Measurements from ENCODE around the gene GPR84.

Gene GPR84

DNA sequence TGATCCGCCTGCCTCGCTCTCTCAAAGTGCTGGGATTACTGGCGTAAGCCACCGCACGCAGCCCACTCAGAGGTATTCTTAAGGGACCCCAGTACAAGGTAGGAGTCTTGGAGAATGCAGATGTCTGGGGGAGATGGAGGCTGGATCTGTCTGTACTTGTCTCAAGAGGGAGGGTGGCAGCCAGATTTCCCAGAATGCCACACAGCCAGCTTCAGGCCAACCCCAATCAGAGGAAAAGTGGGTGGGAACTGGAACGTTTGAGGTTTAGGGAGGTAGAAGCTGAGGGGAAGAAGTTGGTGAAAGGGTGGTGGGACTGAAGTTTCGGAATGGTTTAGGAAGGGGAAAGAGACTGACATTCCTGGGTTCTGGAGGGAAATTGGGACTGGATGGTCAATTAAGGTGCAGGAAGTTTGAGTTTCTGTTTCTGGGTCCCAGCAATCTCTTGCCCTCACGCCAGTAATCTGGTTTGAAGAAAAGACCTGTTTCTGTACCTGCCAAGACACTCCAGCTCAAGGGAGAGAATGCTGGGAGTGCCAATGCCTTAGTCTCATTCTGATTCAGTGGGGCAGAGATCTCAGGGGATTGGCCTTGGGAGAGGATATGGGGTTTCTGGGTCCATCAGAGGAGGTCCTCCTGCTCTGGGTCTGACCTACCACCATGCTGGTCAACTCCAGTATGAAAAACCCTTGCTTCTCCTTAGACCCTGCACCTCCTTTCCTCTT, 28.4 kb upstream of the GPR84 start:
- no peak for DNase-seq (ENCODE audit: low spot score)

DNA sequence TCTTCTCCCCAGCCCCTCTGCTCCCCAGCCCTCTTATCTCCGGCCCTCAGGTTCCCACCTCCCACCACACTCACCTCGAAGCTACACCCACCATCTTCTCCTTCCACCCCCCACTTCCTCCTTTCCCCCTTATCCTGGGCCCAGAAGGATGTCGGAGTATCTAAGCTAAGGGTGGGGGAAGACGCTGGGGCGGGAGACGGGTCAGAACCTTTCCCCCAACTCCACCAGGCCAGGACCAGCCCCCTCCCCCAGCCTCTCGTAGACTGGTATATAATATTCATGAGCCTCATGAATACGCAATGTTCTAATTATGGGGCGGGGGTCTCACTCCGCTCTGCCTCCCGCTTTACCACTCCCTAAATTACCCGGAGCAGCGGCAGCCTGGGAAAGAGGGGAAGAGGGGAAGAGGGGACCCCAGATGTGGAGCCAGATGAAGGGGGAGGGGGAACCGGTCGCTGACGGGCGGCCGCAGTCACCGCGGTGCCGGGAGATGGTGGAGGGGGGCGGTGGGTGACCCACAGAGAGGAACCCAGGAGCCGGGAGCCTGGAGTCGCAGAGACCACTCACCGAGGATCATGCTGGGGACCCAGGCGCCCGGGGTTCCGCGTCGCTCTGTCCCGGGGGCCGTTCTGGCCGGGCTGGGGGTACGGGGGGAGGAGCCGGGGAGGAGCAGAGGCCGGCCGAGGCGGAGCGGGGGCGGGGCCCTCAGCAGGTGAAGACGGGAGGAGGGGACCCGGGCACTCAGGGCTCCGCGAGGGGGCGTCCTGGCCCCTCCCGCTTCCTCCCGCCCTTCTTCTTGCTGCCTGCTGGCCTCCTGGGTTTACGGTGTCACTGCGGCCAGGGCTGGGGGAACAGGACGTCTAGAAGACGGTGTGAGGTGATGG, 26.6 kb upstream of the GPR84 start:
- DNase-seq (ENCODE audit: low spot score) = peak; percentile 76

DNA sequence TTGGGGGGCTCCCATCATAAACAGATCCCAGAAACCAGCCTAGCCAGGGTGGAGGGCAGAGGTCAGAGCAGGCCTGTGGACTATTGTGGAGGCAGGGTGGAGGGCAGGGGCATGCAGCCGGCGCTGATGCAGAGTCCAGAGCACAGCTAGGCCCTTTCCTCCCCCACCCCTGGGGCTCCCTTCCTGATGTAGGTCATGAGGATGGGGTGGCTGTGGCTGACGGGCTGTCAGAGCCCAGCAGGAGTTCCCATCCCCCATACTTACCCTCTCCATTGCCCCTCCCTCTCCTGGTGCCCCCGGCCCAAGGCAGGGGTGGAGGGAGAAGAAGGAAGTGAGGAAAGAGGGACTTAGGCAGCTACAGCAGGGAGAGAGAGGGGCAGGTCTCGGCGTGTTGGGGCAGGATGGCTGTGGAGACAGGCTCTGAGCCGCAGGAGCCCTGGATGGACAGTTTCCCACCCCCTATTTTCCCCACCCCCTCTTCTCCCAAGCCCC, 25.9 kb upstream of the GPR84 start:
- peak; percentile 43 for DNase-seq (ENCODE audit: low spot score)

DNA sequence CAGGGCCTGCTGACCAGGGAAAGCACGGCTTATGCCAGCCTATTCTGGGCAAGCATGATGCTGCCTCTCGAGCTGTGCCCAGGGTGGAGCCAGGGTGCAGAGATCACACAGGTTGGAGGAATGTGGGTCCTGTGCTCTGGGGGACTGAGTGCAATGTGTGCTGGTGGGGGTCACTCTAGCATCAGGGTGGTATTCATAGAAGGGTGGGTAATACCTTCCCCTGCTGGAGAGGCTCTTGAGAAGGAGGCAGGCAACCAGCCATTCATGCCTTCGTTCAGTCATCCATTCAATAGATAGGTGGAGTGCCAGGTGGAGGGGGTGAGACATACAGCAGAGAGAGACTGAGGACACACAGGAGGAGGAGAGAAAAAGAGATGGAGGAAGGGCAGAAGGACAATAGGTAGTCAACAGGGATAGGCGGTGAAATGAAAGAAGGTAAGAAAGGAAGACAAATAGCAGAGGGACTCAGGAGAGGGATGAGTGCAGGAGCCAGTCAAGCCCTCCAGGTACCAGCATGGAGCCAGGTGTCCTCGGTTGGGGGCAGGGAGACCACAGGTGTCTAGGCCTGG, 25.4 kb upstream of the GPR84 start:
- no peak for DNase-seq (ENCODE audit: low spot score)

DNA sequence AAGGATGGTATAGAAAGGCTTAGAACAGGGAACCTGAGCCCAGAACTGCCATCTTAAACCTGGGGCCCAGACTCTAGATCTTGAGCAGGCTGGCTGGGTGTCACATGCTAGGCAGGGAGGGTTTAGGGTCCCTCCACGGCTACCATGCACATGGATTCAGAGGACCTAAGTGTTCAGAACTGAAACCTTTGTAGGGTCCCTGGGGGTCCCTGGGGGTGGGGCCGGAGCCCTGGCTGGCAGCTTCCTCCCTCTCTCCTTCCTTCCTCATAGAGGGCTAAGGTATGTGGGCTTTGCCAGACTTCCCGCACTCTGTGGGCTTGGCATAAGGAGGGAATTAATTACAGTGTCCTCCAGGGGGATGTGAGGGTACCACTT, 24.8 kb upstream of the GPR84 start:
- DNase-seq (ENCODE audit: low spot score) = no peak

DNA sequence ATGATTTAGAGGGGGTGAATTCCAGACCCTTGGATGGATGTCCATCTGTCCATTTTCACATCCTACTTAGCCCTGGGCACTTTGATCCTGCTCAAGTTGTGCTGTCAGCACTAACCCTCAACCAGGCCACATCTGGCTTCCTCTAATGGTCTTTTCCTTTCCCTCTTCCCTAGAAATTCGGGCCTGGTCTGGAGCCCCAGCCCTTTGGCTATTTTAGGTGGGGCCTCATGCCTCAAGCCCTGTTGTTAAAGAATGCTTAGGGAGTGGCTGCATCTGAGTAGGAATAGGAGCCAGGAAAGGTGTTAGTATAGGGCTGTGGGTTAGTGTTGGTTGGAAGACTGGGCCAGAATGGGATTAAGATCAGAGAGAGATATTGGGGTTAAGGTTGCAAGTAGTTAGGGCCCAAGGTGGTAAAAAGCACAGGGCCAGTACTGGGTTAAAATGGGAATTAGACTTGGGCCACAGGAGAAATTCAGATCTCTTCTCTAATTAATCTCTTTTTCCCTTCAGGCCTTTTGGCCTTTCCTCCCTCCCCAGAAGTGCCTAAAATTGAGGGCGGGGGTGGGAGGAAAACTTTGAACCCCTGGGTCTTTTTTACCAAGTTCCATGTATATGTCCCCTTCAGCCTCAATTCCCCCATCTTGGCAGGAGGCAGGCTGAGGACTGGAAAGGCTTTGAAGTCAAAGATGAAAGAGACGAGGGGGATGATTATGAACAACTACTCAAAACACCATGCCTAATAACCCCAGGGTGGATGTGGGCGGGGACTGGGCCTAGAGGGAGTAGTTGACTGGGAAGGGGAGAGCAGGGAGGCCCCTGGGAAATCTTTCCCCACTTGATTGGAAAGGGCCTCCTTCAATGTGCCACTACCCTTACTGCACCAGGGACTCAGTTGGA, 24.2 kb upstream of the GPR84 start:
- no peak for DNase-seq (ENCODE audit: low spot score)

DNA sequence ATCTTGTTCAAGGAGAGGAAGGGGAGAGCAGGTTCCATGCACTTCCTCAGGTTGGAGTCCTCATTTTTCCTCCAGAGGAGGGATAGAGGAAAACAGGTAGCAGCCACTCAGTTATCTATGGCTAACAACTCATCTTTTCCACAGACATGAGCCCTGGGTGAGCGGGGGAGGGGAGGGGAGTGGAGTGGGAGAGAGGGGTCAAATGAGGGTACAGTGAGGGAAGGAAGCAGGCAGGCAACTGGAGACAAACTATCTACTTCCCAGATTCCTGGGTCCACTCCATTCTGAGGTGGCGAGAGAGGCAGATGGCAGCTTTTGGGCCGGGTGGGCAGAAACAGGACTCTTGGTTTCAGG, 22.8 kb upstream of the GPR84 start:
- DNase-seq (ENCODE audit: low spot score) = no peak

DNA sequence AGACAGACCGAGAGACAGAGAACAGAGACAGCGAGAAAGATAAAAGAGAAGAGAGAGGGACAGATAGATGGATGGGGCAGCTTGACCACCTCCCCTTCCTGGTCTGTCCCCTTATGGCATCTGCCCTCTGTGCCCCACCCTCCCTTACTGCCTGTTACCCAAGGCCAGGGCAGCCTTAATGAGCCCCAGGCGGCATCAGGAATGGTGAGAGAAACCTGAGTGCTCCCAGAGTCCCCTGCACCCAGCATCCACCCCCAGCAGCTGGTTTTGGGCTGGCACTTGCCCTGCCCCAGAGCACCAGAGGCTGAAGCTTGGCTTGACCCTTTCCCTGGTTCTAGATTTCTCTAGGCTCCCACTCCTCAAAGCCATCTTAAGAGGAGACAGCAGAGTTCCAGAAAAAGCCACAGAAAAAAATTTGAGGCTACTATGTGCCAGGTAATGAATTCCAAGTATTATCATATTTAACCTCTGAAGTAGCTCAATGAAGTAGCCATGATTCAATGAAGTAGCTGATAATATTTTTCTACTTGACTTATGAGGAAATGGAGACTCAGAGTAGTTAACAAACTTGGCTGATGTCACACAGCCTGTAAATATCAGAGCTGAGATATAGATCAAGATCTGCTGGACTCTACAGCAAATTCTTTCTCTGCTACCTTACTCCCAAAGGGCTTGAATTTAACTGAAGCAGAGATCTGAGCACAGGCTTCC, 22.3 kb upstream of the GPR84 start:
- no peak for DNase-seq (ENCODE audit: low spot score)

DNA sequence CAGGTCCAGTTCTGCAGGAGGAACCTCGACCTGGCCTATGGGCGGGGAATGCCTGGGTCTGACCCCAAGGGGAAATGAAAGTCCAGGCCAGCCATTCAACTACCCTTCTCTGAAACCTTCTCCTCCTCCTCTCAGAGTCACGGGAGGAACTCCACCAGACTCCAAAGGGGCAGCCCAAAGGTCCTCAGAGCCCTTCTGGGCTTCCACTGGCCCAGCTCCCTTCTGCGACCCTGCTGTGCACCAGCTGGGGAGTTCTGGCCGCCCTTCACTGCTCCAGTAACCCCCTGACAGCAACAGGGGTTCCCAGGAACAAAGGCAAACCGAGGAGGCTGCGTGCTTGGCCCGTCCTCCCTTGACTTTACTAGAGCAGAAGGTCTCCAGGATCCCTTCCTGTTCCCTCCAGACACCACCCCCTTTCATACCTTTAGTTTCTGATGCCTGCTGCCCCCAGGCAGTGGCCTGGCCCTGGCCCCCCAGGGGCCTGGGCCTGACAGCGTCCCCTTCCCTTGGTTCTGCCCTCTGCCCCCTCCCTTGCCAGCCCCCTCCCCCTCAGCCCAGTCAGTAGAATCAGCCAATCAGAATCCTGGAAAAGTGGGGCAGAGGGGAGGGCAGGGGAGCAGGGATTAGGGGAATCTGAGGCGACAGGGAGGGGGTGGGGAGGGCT, 21.1 kb upstream of the GPR84 start:
- peak; percentile 75 for DNase-seq (ENCODE audit: low spot score)

DNA sequence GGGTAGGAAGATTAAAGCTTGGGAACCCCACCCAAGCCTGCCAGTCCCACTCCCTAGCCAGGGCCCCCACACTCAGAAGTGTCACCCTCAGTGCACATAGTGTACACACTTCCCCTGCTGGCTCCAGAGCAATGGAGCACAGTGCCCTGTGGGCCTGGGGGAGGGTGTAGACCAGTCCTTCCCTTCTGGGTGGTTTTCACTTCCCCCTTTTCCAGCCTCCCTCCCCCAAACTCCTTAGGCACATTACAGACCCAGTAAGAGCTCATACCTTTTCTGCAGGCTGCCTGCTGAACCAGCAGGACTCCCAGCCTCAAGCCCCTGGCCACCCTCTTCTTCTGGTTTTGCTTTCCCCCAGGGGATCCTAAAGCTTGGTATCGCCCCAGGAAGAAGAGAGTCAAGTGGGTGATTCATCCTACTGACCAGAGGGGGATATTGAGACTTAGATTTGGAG, 20.3 kb upstream of the GPR84 start, which contains the start of gene ZNF385A:
Gene ZNF385A, minus strand, starts transcription at position 143 of the 451 bp plus-strand sequence. CDS start 219 bp downstream, outside the sequence.
- DNase-seq (ENCODE audit: low spot score) = no peak

DNA sequence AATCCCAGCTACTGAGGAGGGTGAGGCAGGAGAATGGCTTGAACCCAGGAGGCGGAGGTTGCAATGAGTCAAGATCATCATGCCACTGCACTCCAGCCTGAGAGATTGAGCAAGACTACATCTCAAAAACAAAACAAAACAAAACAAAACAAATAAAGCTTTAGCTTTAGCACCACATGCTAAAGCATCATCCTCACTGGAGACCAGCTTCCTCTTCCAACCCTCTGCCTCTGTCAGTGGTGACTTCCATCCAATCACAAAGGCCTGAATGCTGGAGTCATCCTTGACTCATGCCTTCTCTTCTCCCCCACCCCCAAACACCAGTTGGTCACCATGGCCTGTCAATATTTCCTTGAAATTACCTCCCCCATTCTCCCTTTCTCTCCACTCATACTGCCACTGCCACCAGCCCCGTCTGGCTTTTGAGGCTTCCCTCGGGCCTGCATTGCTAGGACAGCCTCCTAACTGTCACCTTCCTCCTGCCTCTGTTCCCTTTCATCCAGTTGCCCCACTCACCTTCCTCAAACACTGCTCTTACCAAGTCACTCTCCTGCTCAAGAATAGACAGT, 18.8 kb upstream of the GPR84 start:
- no peak for DNase-seq (ENCODE audit: low spot score)

DNA sequence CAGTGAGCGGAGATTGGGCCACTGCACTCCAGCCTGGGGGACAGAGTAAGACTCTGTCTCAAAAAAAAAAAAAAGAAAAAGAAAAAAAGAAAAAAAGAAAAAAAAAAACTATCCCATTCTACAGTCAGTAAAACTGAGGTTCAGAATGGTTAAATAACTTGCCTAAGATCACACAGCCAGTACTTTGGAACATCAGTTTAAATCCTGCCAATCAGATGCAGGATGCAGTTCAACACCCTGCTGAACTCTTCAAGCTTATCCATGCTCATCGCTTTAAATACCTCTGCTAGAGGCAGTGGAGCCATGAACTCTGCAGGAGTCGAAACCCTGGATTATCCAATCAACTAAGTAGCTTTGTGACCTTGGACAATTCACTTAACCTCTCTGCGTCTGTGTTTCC, 16.9 kb upstream of the GPR84 start:
- no peak for DNase-seq (ENCODE audit: low spot score)

DNA sequence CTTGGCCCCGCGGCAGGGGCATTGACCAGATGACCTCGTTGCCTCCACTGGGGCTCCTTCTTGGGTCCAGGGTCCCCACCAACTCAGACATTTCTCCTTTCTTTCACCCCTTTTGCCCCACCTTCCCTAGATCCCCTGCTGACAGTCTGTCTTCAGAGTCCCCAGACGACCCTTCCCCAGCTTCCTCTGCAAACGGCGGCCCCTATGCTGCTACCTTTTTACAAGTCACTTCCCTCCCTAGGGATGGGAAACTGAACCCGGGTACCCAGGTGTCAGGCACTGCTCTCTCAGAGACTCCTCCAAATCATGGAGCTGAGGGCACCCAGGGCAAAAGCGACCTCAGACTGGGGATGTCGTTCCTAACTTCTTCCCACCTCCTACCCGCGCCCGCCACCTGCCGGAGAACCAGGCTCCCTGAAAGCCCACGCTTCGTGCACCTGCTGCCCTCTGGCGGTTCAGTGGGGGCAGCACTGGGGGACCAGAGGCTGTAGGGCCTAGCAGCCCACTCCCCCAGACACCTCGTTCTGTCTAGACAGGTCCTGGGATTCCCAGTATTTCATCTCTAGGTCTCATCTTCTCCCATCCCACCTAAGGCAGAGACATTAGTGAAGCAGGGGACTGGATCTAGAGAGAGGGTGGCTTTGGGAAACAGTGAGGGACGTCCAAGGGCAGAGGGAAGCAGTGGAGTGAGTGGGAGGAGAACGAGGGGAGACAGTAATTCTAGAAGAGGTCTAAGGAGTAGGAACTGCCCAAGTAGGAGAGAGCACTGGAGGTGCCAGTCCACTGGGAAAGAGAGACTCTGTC, 15.3 kb upstream of the GPR84 start:
- DNase-seq (ENCODE audit: low spot score) = peak; percentile 88

DNA sequence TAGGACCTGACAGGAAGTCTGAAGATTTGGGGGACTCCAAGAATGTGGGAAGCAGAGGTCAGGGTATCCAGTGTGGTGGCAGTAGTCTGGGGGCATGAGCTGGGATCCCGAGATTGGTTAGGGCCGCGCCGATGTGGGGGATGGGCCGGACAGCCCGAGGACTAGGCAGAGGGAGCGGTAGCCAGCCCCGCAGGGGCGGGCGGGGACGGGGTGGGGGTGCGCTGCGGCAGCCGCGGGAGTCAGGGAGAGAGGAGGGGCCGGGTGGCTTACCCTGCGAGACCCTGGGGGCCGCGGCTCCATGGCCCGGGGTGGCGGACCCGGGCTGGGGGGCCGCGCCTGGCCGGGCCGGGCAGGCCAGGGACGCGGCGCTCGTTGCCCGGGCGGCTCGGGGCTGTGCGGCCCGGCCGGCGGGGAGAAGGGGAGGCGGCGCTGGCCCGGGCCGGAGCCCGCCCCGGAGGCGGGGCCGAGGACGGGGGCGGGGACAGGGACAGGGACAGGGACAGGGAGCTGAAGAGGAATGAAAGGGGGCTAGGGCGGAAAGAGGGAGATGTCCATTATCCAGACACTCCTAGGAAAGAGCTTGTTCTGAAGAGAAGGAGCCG, 14.6 kb upstream of the GPR84 start:
- DNase-seq (ENCODE audit: low spot score) = peak; percentile 65

DNA sequence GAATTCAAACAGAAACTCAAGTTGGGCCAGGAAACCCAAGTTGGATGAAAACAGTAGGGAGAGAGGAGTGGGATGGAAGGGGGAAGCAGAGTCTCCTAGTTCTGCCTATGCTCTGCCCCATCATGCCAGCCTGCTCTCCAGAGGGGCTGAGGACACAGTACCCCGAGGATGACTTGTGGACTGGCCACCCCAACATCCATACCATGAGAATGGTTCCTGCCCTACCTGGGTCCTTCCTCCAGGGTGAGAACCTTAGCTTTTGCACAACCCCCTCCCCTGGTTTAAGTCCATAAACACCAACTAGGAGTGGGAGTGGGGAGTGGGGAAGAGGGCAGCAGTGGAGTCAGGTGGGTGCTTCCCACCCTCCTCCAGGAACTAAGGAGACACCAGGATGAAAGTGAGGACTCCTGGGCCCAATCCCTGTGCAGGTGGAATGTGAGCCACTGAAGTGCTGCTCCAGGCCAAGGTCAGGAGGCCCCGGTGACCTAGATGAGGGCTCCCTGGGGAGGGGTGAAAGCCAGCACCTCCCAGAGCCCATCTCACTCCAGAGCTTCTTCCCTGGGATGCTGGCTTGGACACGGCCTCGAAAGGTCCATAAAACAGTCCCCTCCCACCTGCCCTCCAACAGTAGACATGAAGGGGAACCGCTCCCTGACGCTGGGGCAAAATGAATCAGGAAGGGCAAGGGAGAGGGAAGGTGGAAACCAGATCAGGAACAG, 13.7 kb upstream of the GPR84 start:
- no peak for DNase-seq (ENCODE audit: low spot score)

DNA sequence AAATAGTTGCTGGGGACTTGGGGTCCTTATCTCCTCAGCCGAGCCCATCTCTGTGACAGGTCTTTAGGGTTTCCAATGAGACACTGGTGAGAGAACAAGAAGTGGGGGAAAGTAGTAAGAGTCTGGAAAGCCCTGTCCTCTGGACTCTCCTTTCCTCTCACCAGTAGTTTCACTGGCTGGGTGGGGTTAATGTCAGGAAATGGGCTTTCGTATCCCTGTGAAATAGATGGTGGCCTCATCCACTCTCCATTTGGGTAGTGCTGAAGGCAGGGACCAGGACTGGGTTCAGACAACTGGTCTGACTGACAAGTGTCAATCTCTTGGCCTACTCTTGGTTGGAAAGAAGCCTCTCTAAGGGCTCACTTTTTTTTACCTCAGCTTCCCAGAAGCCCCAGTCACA, 12.7 kb upstream of the GPR84 start:
- no peak for DNase-seq (ENCODE audit: low spot score)

DNA sequence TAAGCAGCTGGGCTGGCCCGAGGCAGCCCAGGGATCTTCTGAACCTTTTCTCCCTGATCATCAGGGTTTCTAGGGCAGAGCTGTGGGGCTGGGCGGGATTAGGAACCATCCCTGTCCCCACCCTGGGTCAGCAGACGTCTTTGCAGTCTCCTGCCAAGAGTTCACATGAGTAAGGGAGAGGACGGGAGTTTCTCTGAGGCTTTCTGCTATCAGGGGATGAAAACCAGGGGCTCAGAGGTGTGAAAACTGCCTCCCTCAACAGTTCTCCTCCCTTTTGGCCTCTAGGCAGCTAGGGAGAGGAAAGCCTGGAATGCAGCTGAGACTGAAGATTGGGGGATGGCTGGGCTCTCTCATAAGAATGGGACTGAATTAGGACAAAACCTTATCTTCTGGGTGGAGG, 12.3 kb upstream of the GPR84 start:
- DNase-seq (ENCODE audit: low spot score) = no peak

DNA sequence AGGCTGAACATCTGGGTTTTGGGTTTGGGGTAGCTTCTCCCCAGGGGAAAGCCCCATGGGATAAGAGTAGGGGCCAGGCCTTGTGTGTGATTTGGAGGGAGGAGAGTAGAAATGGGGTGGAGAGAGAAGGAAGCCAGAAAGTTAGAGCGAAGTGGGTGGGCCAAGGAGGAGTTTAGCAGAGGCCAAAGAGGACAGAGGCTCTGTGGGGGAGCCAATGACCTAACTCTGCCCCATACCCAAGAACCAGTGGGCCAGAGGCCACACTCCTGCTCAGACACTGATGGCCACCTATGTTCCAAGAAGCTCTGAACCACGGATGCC, 10.9 kb upstream of the GPR84 start:
- DNase-seq (ENCODE audit: low spot score) = no peak

Measured in SK-N-DZ (cell line).